ENCODE data around the gene COMMD9.

COMMD9 gene

DNA sequence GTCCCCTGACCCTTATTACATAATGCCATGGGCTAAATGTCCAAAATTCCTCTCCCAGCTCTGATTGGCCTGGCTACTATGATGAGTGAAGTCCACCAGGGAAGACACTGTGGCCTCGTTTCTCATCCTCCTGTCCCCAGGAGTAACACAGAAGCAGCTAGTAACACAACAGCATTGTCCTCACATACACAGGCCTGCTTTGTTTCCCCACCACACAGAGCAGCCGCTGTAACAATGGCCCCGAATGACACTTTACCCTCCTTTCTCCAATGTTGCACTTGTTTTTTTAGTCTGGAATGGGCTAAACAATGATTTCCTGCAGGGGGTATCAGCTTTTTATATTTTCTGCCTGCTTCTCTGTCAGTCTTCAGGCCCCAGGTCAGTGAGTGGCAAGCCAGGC lies 6.7 kb upstream of the COMMD9 start, which contains the start of gene PRR5L:
TSS of gene PRR5L (plus strand) at position 363 of the 400 bp plus-strand sequence. CDS start 104,834 bp downstream, outside the sequence.
- no peak for DNase-seq

DNA sequence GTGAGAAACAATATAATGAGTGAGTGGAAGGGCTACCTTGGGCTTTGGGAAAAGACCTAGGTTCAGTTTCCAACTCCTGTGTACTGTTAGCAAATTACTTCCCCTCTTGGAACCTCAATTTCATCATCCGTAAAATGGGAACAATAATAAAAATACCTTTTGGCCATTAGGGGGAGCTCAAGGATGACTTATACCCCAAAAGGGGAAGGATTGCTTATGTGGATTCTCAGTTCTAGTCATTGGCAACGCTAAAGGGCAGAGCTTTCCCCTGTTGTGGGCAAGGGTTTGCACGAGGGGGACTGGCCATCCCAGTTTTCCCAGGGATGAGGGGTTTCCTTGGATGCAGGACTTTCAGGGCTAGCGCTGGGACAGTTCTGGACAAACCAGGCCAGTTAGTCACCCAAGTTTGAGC lies 3.1 kb upstream of the COMMD9 start:
- peak; percentile 66 to 81 for DNase-seq

DNA sequence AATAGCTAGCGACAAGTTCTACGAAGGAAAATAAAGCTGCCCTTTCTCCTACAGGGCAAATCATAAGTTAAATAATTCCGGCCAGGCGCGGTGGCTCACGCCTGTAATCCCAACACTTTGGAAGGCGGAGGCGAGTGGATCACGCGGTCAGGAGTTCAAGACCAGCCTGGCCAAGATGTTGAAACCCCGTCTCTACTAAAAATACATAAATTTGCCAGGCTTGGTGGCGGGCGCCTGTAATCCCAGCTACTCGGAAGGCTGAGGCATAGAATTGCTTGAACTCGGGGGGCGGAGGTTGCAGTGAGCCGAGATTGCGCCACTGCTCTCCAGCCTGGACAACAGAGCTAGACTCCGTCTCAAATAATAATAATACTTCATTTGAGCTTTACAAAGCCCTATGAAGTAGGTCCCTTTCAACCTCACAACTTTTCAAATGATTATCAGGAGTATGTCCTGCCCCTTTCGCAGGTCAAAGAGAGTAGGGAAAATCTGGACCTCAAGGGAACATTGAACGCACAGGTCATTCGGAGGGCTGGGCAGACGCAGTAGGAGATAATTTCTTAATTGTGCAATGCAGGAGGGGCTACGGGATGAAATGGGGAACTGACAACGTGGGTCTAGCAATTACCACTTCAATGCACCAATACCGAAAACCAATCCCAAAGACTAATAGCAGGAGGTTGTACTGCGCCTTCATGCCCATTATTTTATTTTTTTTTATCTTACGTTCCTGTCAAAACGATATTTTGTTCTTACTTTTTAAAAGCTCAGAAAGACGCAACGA lies 590 bp downstream of the COMMD9 start:
- DNase-seq = peak; percentile 5 to 36

DNA sequence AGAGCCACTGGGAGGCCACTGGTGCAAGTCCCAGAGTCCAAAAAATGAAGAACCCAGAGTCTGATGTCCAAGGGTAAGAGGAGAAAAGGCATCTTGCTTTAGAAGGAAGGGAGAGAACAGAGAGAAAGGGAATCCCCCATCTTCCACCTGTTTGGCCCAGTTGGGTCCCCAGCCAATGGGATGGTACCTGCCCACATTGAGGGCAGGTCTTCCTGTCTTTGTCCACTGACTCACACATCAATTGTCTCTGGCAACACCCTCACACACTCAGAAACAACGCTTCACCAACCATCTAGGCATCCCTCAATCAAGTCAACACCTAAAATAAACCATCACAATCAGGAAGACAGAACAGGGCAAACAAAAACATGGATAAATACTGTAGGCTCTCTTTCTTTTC lies 6.3 kb downstream of the COMMD9 start:
- DNase-seq = no peak

DNA sequence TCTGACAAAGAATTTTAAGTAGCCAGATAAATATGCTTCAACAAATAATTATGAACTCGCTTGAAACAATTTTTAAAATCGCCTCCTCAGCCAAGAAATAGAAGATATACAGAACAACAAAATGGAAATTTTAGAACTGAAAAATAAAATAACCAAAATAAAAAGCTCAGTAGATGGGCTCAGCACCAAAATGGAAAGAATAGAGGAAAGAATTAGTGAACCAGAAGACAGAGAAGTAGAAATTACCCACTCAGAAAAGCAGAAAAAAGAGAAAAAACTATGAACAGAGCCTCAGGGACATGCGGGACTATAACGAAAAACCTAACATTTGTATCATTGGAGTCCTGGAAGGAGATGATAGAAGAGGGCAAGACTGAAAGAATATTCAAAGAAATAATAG lies 7.4 kb downstream of the COMMD9 start:
- no peak for DNase-seq

DNA sequence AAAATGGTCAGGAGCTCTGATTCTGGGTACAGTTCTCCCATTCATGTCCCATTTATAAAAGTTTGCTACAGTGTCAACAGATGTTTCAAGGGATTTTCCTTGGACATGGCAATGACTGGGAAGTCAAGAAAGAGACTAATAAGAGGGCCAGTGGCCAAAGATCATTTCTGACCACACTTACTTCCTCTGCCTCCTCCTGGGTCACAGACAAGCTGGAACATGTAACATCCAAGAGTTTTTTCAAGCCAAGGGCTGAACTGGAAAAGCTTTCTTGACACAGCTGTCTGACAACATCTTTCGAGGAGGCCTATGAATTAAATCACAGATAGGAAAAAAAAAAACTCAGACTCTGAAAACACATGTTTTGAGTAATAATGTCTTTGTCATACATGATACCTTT lies 8.7 kb downstream of the COMMD9 start:
- DNase-seq = no peak

DNA sequence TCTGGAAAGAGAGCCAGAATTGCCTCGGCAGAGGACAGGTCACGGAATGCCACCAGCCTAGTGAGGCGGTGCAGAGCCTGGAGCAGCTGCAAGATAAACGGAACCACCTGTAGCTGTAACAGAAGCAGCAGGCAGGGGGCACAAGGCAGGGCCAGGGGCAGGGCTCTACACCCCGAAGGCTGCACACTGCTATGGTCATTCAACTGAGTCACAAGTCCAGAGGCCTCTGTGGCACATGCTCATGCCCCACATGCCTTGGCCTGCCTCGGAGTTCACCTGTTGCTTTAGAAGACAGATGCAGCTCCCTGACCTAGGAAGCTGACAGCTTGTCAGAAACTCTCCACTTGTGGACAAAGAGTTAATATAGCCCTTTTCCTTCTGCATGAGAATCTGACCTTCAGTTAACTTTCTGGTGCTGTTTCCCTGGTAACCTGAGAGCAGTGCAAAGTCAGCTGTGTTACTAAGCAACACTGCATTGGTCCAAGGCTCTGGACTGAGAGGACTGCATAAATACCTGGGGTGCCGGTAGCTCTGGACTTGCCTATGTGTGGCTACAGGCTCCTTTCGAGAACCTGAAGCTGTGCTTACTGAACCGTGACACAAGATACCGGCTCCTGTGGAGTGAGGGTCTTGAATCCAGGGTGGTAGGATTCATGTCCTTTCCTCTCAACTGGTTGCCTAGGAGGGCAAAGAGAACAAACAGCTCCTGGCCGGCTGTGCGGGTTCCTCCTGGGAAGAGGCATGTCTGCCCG lies 10.5 kb downstream of the COMMD9 start:
- DNase-seq = no peak

DNA sequence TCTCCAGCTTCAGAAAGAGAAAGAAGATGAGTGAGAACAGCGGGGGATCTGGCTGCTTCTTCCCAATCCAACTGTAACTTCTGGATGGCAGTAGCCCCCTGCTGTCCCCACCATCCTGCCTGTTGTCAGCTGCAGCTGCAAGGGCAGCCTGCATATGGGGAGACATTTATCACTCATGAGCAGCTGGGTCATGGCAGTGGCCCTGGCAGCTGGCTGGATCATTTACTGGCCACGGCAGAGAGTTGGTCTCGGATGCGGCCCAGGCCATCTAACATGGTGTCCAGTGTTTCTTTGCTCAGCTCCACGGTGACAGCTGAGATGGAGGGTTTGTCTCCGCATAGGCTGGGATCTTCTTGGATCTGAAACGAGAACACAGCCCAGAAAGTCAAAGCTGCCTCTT lies 14.8 kb downstream of the COMMD9 start:
- DNase-seq = no peak

DNA sequence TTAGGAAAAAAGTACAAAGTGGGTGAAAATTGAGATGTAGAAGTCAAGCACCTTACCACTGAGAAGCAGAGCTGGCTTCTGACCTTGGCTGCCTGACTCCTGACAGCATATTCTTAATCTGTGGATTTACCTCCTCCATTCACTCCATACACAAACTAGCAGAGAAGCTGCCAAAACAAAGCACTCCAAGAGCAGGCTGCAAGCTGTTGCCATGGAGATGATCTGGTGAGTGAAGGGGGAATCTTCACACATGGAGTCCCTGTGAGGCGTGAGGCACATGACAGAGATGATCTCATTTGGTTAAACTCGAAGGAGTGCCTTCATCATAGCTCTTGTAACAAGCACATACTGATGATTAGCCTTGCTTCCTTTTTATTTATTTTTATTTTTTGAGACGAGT lies 16.1 kb downstream of the COMMD9 start:
- no peak for DNase-seq

DNA sequence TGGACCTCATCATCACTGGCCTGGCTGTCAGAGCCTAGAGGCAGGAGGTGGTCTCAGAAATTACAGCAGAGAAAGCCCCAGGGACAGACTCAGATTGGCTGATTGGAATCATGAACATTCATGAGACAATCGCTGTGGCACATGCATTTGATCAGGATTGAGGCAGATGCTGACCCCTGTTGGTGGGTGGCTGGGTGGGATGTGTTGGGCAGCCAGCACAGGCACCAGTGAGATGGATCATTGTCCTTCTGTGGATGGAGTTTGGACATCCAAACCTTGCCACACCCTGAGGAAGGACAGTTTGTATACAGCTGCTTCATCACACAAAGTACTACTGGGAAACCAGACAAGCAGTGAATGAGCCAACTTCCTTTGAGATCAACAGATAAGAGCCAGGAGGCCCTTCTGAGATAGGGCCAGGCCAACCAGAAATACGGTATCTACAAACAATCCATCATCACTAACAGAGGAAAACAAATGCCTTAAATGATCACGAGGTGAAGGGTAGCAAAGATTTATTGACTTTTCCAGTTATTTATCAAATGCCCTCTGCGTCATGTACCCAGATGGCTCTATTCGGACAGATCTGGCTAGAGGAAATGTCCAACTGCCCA lies 17.3 kb downstream of the COMMD9 start:
- no peak for DNase-seq

DNA sequence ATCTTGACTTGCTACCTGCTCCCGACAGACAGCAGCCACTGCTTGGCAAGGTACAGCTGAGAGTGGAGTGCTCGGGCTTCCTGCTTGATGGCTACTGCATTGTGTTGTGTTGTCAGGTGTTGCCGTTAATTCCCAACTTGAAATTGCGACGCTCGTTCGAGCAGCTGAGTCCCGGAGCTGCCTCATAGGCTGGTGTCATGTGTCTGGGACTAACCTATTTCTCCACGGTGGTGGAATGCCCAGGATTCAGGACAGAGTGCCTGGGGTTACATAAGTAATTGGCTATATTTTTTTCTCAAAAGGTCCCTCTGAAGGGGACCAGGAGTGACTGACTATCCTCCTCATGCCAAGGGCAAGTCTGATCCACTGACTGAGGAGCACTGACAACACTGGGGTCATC lies 18.5 kb downstream of the COMMD9 start:
- no peak for DNase-seq

DNA sequence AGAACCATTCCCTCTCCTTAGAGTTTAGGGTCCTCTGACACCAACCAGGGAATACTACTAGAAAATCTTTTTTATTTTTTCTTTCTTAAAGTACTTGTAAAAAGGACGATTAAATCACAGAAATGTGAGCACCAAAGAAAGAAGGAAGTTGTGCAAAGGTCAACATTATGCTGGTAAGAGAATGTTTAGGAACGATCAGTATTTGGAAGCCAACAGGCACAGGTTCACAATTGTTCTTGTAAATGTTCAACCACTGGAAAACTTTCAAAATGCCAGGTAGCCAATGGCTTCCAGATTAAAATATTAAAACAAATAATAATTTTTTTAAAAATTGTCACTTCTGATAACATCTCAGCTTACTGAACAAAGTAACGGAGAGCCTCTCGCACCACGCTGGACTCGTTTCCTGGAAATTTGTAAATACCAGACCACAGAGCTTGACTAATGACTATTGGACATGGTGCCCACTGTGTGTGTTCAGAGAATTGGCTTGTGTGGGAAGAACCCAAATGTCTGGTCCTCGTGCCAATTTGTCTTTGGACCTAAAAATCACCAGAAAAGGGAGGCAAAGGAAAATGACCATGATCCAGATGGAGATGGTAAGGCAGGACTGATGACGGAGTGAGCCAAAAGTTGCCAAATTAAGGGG lies 20.8 kb downstream of the COMMD9 start:
- DNase-seq = no peak

DNA sequence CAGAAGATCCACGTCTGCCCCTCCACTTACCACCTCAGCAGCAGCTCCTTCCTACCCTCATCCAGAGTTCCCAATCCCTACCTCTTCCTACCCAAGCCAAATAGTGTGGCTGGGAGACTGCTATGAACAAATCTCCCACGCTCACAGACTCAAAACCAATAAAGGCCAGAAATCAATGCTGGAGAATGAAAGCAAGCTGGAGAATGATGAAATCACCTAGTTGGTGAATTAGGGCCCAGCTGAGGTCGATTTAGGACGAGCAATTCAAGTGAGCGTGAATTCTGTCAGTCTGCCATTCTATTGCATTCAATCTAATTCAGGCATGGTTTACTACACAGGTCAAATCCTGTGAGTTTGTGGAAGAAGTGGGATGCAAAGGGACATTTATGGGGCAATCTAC lies 22.5 kb downstream of the COMMD9 start:
- no peak for DNase-seq

DNA sequence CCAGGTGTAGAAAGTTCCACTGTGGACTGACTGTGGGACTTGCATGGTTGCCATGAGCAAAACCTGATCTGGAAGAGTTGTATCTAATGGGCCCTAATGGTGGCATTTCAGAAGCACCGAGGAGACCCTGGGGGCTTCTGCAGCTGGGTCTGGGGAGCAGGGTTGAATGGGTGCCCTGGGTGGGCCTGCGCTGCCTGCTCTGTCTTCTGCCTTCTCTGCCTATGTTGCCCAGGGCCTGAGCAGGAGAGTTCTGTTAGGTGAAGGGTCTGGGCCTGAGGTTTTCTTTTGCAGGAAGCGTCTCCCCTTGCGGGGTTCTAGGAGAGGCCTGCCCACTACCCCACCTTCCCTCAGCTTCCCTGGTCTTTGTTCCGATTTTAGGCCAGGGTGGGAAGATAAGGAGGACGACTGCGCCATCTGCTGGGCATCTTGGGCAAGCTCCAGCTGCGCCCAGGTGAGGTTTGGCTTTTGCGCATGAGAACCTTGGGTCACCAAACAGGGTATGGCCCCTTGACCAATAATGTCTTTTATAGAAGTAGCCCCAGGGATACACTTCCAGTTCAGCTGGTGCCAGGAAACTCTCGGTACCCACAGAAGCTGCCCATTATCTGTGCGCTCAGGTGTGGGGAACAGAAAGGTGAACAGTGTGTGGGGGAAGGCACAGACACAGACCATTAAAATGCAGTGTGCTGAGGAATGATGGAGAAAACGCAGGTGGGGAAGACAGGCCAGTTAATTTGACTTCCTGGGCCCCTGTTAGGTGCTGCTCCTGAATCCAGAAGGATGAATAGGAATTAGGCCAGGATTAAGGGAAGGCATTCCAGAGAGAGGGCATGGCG lies 23.2 kb downstream of the COMMD9 start:
- DNase-seq = peak; percentile 41 to 43

DNA sequence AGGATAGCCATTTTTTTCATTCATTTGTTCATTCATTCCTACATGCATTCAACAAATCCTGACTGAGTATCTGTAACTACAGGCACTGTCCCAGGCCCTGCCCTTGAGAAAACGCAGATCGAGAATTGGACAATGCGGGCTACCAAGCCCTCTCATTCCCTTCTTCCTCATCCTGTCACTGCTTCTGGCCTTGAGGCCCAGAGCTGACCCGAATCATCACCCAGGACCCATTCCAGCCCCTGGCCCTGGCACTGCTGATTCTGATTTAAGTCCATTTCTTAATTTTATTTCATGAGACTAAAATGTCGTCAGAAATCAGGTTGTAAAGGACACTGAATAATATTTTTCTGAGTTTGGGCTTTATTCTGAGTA lies 24.3 kb downstream of the COMMD9 start:
- no peak for DNase-seq

DNA sequence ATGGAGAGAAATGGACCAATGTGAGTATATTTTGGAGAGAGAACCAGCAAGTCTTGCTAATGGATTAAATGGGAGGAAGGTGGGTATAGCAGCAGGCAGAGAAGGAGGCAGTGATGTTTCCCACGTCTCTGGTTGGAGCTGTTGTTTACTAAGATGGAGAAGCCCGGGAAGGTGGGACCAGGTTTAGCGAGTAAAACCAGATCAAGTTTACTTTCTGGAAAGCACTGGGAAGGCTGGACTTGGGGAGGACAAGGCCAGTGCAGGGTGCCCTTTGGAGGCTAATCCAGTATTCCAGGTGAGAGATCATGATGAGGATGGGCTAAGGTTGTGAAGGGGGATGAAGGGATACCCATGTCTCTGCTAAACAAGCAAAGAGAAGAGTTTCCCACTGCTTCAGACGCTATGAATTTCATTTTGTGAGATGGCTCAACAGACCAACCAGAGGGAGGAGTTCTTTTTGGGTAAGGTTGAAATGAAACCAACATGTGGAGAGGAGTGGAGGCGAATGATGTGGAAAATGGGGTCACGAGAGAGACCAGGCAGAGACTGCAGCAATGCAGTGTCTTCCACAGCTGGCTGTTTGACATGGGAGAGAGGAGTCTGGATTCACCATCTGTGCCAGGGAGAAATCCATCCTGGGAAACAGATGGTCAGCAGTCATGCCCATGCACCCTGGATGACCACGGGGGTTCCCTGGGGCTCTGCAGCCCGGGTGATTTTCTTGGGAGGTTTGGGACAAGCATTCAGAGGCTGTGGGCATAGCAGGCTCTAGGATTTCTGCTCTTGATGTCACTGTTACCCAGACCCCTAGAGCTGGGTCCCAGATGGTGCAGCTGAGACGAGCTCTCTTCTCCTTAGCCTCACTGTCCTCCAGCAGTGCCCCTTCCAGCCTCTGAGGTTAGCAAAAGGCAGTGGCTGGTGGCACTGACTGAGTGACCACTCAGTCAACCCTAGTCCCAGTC lies 24.9 kb downstream of the COMMD9 start:
- no peak for DNase-seq

DNA sequence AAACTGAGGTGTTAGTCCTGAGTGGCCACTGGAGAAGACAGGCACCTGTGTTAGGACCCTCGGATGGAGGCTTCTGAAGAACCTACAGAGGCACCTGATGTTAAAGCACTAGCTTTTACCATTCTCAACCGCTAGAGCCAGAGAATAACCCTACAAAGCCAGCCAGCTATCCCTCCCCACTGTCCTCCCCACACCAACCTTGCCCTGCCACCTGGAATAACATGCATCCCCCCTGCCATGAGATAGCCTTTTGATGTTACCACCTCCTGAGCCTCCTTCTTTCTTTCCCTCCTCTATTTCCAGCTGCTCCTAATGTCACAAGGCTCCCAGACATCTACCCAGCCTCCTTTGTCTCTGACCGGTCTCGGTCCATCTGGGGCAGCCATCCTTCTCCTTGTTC lies 28.1 kb downstream of the COMMD9 start:
- no peak for DNase-seq

DNA sequence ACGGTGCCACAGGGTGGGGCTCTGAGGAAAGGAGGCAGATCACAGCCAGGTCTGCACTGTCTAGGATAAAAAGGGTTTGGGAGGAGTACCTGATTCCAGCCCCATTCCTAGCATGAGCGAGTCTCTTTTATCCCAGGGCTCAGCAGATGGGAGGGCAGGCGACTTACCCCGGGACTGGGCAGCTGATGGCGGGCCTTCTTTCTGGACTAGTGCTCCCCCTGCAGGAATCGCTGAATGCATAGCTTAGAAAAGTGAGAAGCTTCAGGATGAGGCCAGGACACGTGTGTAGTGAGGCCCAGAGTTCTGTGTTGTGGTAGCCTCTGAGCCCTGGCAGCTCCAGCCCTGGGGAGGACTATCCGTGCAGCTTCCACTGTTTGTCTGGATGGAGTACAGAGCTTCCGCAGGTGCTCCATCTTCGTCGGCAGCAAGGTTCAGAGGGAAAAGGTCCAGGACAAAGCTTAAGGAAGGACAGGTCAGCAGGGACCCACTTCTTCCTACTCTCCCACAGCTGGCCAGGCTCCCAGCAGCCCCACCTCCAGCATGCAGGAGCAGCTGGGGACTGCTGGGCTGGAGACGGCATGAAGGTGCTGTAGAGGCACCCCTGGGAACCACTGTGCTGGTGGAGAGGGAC lies 30.4 kb downstream of the COMMD9 start:
- DNase-seq = peak; percentile 81 to 84

DNA sequence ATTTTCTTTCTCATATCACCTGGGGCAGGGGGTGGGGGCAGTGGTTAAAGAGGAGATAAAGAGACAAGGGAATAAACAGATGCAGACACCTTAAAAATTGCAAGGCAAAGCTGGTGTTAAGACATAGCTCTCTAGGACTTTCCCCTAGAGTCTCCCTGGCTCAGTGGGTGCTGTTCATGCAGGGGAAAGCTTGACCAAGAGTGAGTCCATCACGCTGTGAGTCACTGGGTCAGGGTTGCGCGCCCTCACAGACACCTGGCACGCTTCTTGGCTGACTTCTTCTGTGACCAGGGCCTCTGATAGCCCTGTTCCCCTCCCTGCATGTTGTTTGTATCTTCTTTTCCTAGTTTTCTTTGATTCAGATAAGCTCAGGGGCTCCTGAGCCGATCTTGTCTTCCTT lies 31.9 kb downstream of the COMMD9 start:
- no peak for DNase-seq

DNA sequence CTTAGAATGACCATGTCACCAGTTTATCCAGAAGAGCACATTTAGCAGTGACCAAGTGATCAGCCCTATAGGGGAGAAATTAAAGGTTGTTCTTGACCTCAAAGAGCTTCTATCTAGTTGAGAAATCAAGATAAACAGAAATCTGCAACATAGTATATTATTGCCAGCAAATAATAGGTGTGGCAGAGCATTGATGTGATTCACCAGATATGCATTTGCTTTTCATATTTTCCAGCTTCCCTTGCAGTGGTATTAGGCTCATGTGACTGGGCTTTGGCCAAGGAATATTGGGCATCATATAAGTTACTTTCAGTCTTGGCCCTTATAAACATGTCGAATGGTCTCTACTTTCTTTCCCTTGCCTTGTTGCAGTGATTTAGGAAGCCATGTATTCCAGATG lies 34.5 kb downstream of the COMMD9 start:
- DNase-seq = no peak

DNA sequence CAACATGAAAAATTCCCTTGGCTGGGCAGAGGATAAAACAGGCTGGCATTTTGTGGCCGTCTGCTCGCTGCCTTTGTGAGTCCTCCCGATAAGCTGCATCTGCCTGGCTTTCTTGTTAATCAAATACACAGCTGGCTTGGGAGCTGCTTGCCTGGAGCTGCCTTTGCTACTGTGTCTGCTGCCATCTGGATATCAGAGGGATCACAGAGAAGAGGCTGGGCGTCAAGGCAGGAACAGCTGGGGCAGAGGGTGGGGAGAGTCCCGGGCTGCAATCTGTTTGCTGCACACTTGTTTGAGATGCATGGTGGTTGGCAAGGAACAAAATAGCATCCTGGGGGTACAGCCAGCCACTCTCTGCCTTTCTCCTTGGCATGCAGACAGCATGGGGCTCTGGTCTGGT lies 36.0 kb downstream of the COMMD9 start:
- no peak for DNase-seq

Data from Kasumi-1 (cell line).